ENCODE measurements around the gene CCDC12. TPM values are rescaled to one million over a fixed set of nuclear protein-coding genes. Genes with fewer than 3 reads are reported as not detected.

CCDC12 gene
- total RNA-seq, 4 donors from 2014 or later, result 20.4 to 49.7 (median 30.8) TPM

- TF ChIP-seq CTCF (IDR thresholded peaks at IDR 0.05; ENCODE audit: low read depth), result no peak
These were observed 34.4 kb upstream of the CCDC12 start for GRCh38 chr3:47010910-47011309.

GRCh38 chr3:47010111-47010712 is 33.7 kb upstream of the CCDC12 start:
- TF ChIP-seq CTCF (IDR thresholded peaks at IDR 0.05; ENCODE audit: low read depth), result no peak

GRCh38 chr3:47009225-47010110 is 32.9 kb upstream of the CCDC12 start:
- no peak for TF ChIP-seq CTCF (IDR thresholded peaks at IDR 0.05; ENCODE audit: low read depth)

GRCh38 chr3:47008851-47009224 is 32.3 kb upstream of the CCDC12 start:
- no peak for TF ChIP-seq CTCF (IDR thresholded peaks at IDR 0.05; ENCODE audit: low read depth)

GRCh38 chr3:47008234-47008796 is 31.8 kb upstream of the CCDC12 start:
- no peak for TF ChIP-seq CTCF (IDR thresholded peaks at IDR 0.05; ENCODE audit: low read depth)

- no peak for TF ChIP-seq CTCF (IDR thresholded peaks at IDR 0.05; ENCODE audit: low read depth)
These were observed 31.1 kb upstream of the CCDC12 start for GRCh38 chr3:47007482-47008233.

Data from subcutaneous adipose tissue (tissue), 4 donors.